ENCODE measurements around the gene CHFR.
"Not testable (repeated sequence)": the region's sequence is repeated elsewhere in the genome, so short reads cannot be mapped to it uniquely, and the experiment has no call there.

- not testable (repeated sequence) for TF ChIP-seq CTCF, POLR2A, EP300, POLR2AphosphoS5 (IDR thresholded peaks at IDR 0.05)
Observed at GRCh38 chr12:132874620-132875019, 12.8 kb downstream of the CHFR start.

All from stomach (tissue), 4 donors.